ENCODE measurements around the gene ENPP4.

GRCh38 chr6:46129291-46129628, 529 bp upstream of the ENPP4 start:
- TF ChIP-seq CTCF (IDR thresholded peaks at IDR 0.05 in 4 of 5, conservative IDR thresholded peaks at IDR 0.05 in 1 of 5) (no peak), POLR2A (IDR thresholded peaks at IDR 0.05) (no peak)
